GM12875 (cell line): Measurements from ENCODE around the gene LPIN3.

Experiments
- H3K4me3 ChIP-seq: one replicate; pipeline ENCODE4 v1.5.1; 2011; ENCODE audit warnings: low read depth, low read length, control low read depth
- CTCF ChIP-seq: IDR thresholded peaks from 2 replicates; pipeline ENCODE4 v1.5.1; 2011; ENCODE audit warnings: low read depth, mild to moderate bottlenecking, control low read depth, inconsistent platforms, low read length, moderate library complexity, borderline replicate concordance; ENCODE audit not compliant: insufficient read depth

LPIN3 gene

DNA sequence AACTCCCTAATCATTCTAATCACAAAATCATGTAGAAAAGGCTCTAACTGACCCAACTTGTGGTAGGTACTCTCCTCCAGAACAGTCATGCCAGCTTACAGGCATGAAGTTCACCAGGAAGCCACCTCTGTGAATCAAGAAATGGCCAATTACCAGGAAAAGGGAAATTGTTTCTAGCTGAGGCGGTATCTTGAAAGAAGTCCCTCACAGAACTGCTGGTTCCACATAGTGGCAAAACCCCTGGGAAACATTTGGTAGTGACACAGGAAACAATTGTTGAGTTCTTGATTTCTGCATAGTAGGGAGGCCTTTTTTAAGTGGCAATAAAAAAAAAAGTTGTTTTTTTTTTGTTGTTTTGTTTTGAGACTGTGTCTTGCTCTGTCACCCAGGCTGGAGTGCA lies 19.6 kb upstream of the LPIN3 start:
- no peak overlapping the region for H3K4me3 ChIP-seq
- no peak for TF ChIP-seq CTCF

- H3K4me3 ChIP-seq, result no peak overlapping the region
- TF ChIP-seq CTCF, result no peak
These were observed 13.4 kb upstream of the LPIN3 start for GRCh38 chr20:41327178-41327577.

- TF ChIP-seq CTCF, result no peak
- H3K4me3 ChIP-seq, result no peak overlapping the region
These were observed 10.9 kb upstream of the LPIN3 start for GRCh38 chr20:41329435-41330342.

DNA sequence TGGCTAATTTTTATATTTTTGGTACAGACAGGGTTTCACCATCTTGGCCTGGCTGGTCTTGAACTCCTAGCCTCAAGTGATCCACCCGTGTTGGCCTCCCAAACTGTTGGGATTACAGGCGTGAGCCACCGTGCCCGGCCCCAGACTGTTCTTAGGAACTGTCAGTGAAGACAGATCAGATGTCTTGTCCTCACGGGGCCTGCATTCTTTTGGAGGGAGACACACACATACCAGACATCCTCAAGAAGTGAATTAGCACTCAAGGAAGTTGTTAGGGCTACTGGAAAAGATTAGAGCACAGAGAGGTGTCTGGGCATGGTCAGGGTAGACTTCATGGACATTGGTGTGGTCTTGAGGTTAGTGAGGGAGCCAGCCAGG lies 10.3 kb upstream of the LPIN3 start:
- TF ChIP-seq CTCF, result no peak
- no peak overlapping the region for H3K4me3 ChIP-seq

GRCh38 chr20:41330941-41331340 lies 9.7 kb upstream of the LPIN3 start:
- H3K4me3 ChIP-seq, result no peak overlapping the region
- no peak for TF ChIP-seq CTCF

- H3K4me3 ChIP-seq, result no peak overlapping the region
- TF ChIP-seq CTCF, result no peak
These were observed 8.9 kb upstream of the LPIN3 start for GRCh38 chr20:41331731-41332130.

DNA sequence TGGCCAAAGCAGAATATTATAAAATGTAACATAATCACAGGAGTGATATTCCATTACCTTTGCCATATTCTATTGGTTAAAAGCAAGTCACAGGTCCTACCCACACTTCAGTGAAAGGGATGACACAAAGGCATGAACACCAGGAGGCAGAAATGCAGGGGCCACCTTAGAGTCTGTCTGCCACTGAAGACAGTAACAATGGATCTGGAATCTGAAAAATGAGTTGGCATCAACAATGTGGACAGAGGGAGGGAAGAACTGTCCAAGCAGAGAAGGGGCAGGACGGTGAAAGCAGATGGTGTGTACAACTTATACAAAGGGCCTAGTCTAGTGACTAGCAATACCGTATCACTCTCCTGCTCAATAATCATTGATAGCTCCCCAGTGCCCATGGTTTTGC lies 6.6 kb upstream of the LPIN3 start:
- no peak overlapping the region for H3K4me3 ChIP-seq
- no peak for TF ChIP-seq CTCF
